ENCODE results near the gene ZFP14.
"Not testable (repeated sequence)": the region's sequence is repeated elsewhere in the genome, so short reads cannot be mapped to it uniquely, and the experiment has no call there.

ZFP14 gene

GRCh38 chr19:36392916-36393673 lies 14.1 kb upstream of the ZFP14 start:
- TF ChIP-seq JUND (IDR thresholded peaks at IDR 0.05; ENCODE audit: low read depth) = no peak
- in situ Hi-C loops (cut with HindIII; ENCODE audit: low pct_unique_long_range_greater_than_20kb, low sequenced_read_pairs) = no loop called here
- no peak for DNase-seq (ENCODE audit: low read depth in 1 of 2, low spot score in 1 of 2)

GRCh38 chr19:36379510-36379819 lies 464 bp upstream of the ZFP14 start:
- in situ Hi-C loops (cut with HindIII; ENCODE audit: low pct_unique_long_range_greater_than_20kb, low sequenced_read_pairs) = no loop called here
- no peak for TF ChIP-seq JUND (IDR thresholded peaks at IDR 0.05; ENCODE audit: low read depth)

GRCh38 chr19:36377541-36378178 lies 1.3 kb downstream of the ZFP14 start:
- TF ChIP-seq JUND (IDR thresholded peaks at IDR 0.05; ENCODE audit: low read depth) = no peak
- in situ Hi-C loops (cut with HindIII; ENCODE audit: low pct_unique_long_range_greater_than_20kb, low sequenced_read_pairs) = no loop called here
- DNase-seq (ENCODE audit: low read depth in 1 of 2, low spot score in 1 of 2) = no peak

More at GRCh38 chr19:36379510-36379819, 464 bp upstream of the ZFP14 start:
- no peak for DNase-seq (ENCODE audit: low read depth in 1 of 2, low spot score in 1 of 2)

- no peak for TF ChIP-seq JUND (IDR thresholded peaks at IDR 0.05; ENCODE audit: low read depth)
- DNase-seq (ENCODE audit: low read depth in 1 of 2, low spot score in 1 of 2) = no peak
- in situ Hi-C loops (cut with HindIII; ENCODE audit: low pct_unique_long_range_greater_than_20kb, low sequenced_read_pairs) = no loop called here
These were observed 5.3 kb downstream of the ZFP14 start for GRCh38 chr19:36373638-36374156.

- in situ Hi-C loops (cut with HindIII; ENCODE audit: low pct_unique_long_range_greater_than_20kb, low sequenced_read_pairs) = no loop called here
- no peak for DNase-seq (ENCODE audit: low read depth in 1 of 2, low spot score in 1 of 2)
These were observed 7.1 kb downstream of the ZFP14 start for GRCh38 chr19:36371886-36372285.

GRCh38 chr19:36363845-36364244 lies 15.2 kb downstream of the ZFP14 start:
- in situ Hi-C loops (cut with HindIII; ENCODE audit: low pct_unique_long_range_greater_than_20kb, low sequenced_read_pairs) = no loop called here

More at GRCh38 chr19:36371886-36372285, 7.1 kb downstream of the ZFP14 start:
- TF ChIP-seq JUND (IDR thresholded peaks at IDR 0.05; ENCODE audit: low read depth) = no peak

GRCh38 chr19:36340786-36341372 lies 38.1 kb downstream of the ZFP14 start:
- DNase-seq (ENCODE audit: low read depth in 1 of 2, low spot score in 1 of 2) = no peak
- in situ Hi-C loops (cut with HindIII; ENCODE audit: low pct_unique_long_range_greater_than_20kb, low sequenced_read_pairs) = no loop called here
- TF ChIP-seq JUND (IDR thresholded peaks at IDR 0.05; ENCODE audit: low read depth) = no peak

More at GRCh38 chr19:36363845-36364244, 15.2 kb downstream of the ZFP14 start:
- TF ChIP-seq JUND (IDR thresholded peaks at IDR 0.05; ENCODE audit: low read depth) = no peak
- DNase-seq (ENCODE audit: low read depth in 1 of 2, low spot score in 1 of 2) = no peak

- DNase-seq (ENCODE audit: low read depth in 1 of 2, low spot score in 1 of 2) = peak; percentile 85 to 98
- no peak for TF ChIP-seq JUND (IDR thresholded peaks at IDR 0.05; ENCODE audit: low read depth)
- in situ Hi-C loops (cut with HindIII; ENCODE audit: low pct_unique_long_range_greater_than_20kb, low sequenced_read_pairs) = no loop called here
These were observed 47.4 kb downstream of the ZFP14 start for GRCh38 chr19:36331353-36332228.

- no peak for DNase-seq (ENCODE audit: low read depth in 1 of 2, low spot score in 1 of 2)
- in situ Hi-C loops (cut with HindIII; ENCODE audit: low pct_unique_long_range_greater_than_20kb, low sequenced_read_pairs) = no loop called here
These were observed 48.8 kb downstream of the ZFP14 start for GRCh38 chr19:36330216-36330615.

GRCh38 chr19:36329534-36329933 lies 49.5 kb downstream of the ZFP14 start:
- DNase-seq (ENCODE audit: low read depth in 1 of 2, low spot score in 1 of 2); in situ Hi-C loops (cut with HindIII; ENCODE audit: low pct_unique_long_range_greater_than_20kb, low sequenced_read_pairs): not testable (repeated sequence)

More at GRCh38 chr19:36330216-36330615, 48.8 kb downstream of the ZFP14 start:
- no peak for TF ChIP-seq JUND (IDR thresholded peaks at IDR 0.05; ENCODE audit: low read depth)

GRCh38 chr19:36326649-36327048 lies 52.4 kb downstream of the ZFP14 start:
- in situ Hi-C loops (cut with HindIII; ENCODE audit: low pct_unique_long_range_greater_than_20kb, low sequenced_read_pairs); DNase-seq (ENCODE audit: low read depth in 1 of 2, low spot score in 1 of 2): not testable (repeated sequence)

- DNase-seq (ENCODE audit: low read depth in 1 of 2, low spot score in 1 of 2); in situ Hi-C loops (cut with HindIII; ENCODE audit: low pct_unique_long_range_greater_than_20kb, low sequenced_read_pairs): not testable (repeated sequence)
These were observed 63.8 kb downstream of the ZFP14 start for GRCh38 chr19:36315164-36315563.

- in situ Hi-C loops (cut with HindIII; ENCODE audit: low pct_unique_long_range_greater_than_20kb, low sequenced_read_pairs); DNase-seq (ENCODE audit: low read depth in 1 of 2, low spot score in 1 of 2): not testable (repeated sequence)
These were observed 64.9 kb downstream of the ZFP14 start for GRCh38 chr19:36314053-36314452.

- in situ Hi-C loops (cut with HindIII; ENCODE audit: low pct_unique_long_range_greater_than_20kb, low sequenced_read_pairs) = not testable (repeated sequence)
These were observed 67.8 kb downstream of the ZFP14 start for GRCh38 chr19:36311098-36311760.

GRCh38 chr19:36310416-36310990 lies 68.5 kb downstream of the ZFP14 start:
- DNase-seq (ENCODE audit: low read depth in 1 of 2, low spot score in 1 of 2); in situ Hi-C loops (cut with HindIII; ENCODE audit: low pct_unique_long_range_greater_than_20kb, low sequenced_read_pairs): not testable (repeated sequence)

More at GRCh38 chr19:36311098-36311760, 67.8 kb downstream of the ZFP14 start:
- not testable (repeated sequence) for DNase-seq (ENCODE audit: low read depth in 1 of 2, low spot score in 1 of 2)

GRCh38 chr19:36309759-36310158 lies 69.2 kb downstream of the ZFP14 start:
- DNase-seq (ENCODE audit: low read depth in 1 of 2, low spot score in 1 of 2); in situ Hi-C loops (cut with HindIII; ENCODE audit: low pct_unique_long_range_greater_than_20kb, low sequenced_read_pairs): not testable (repeated sequence)
